ENCODE data around the gene USH2A. TPM values are rescaled to one million over a fixed set of nuclear protein-coding genes. Genes with fewer than 3 reads are reported as not detected.

USH2A gene
- total RNA-seq, 1 donor from 2014 or later = 0.02 TPM

DNA sequence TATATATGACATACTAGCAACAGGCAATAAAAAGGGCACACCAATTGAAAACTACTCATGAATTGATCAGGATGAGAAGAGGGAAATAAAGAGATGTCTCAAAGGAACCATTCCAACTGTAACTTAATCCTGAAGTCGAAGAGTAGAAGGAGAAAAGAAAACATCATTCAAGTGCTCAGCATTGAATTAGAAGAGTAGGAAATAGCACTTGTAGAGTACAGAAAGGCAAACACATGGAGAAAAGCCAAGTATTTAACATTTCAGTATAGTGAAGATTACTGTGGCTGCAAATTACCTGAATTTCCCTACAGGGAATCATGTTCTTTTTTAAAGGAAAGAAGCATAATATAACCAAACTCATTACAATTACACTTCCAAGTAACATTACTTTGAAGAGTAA is 651.1 kb downstream of the USH2A start:
- H3K9me3 ChIP-seq (ENCODE audit: insufficient read depth, low read depth, low read length) = no peaks in the 10 kb centered on the region
- no peaks in the 10 kb centered on the region for H3K4me1 ChIP-seq (ENCODE audit: insufficient read depth, low read length)
- TF ChIP-seq, protein P1, sequence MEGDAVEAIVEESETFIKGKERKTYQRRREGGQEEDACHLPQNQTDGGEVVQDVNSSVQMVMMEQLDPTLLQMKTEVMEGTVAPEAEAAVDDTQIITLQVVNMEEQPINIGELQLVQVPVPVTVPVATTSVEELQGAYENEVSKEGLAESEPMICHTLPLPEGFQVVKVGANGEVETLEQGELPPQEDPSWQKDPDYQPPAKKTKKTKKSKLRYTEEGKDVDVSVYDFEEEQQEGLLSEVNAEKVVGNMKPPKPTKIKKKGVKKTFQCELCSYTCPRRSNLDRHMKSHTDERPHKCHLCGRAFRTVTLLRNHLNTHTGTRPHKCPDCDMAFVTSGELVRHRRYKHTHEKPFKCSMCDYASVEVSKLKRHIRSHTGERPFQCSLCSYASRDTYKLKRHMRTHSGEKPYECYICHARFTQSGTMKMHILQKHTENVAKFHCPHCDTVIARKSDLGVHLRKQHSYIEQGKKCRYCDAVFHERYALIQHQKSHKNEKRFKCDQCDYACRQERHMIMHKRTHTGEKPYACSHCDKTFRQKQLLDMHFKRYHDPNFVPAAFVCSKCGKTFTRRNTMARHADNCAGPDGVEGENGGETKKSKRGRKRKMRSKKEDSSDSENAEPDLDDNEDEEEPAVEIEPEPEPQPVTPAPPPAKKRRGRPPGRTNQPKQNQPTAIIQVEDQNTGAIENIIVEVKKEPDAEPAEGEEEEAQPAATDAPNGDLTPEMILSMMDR (IDR thresholded peaks at IDR 0.05; ENCODE audit: insufficient read depth, low read depth, low read length) = no peak
- TF ChIP-seq EZH2 (IDR thresholded peaks at IDR 0.05; ENCODE audit: insufficient read depth, low read length) = no peak
- Mint-ChIP-seq H3K27ac (ENCODE audit: unreplicated experiment) (no peak overlapping the region), H3K4me1 (ENCODE audit: low read depth, unreplicated experiment) (no peaks in the 10 kb centered on the region), H3K27me3 (ENCODE audit: low read depth, unreplicated experiment) (no peaks in the 10 kb centered on the region), H3K4me3 (ENCODE audit: unreplicated experiment) (no peak overlapping the region), H3K9me3 (ENCODE audit: unreplicated experiment) (no peaks in the 10 kb centered on the region), H3K36me3 (ENCODE audit: low read depth, unreplicated experiment) (no peaks in the 10 kb centered on the region)
- no peak overlapping the region for H3K9ac ChIP-seq (ENCODE audit: low read length)
- no peaks in the 10 kb centered on the region for H3K79me2 ChIP-seq (ENCODE audit: insufficient read depth, low read length)
- H3K27me3 ChIP-seq (ENCODE audit: insufficient read depth, low read length) = no peaks in the 10 kb centered on the region
- H4K20me1 ChIP-seq (ENCODE audit: insufficient read depth, low read length) = no peaks in the 10 kb centered on the region
- no peak for DNase-seq (ENCODE audit: low read depth)
- no peak overlapping the region for H2AFZ ChIP-seq (ENCODE audit: low read depth, low read length)
- H3K27ac ChIP-seq (ENCODE audit: low read depth, low read length) = no peak overlapping the region
- H3K36me3 ChIP-seq (ENCODE audit: insufficient read depth, low read length) = no peaks in the 10 kb centered on the region
- H3K4me3 ChIP-seq (ENCODE audit: insufficient read depth, low read depth, low read length) = no peak overlapping the region
- FAIRE-seq = no peak
- H3K4me2 ChIP-seq (ENCODE audit: low read length) = no peak overlapping the region

DNA sequence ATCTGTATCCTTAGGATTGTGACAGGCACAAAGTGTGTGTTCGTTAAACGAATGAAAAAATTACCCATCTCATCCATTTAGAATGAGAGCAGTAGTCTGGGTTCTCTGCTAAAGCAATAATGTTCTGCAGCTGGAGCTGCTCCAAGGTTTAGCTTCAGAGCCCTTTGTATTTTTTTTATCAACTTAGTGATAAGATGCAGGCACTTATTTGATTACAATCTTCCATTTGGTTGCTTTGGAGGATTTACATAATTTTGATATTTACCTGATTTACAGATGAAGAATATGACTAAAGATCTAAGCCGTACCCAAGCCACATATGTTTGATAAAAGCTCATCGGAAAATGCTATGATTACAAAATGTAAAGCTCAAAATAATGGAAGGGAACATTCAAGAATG is 654.9 kb downstream of the USH2A start:
- Histone ChIP-seq H3K4me3 (ENCODE audit: insufficient read depth, low read depth, low read length) (no peak overlapping the region), H4K20me1 (ENCODE audit: insufficient read depth, low read length) (no peaks in the 10 kb centered on the region), H3K36me3 (ENCODE audit: insufficient read depth, low read length) (no peaks in the 10 kb centered on the region), H3K4me2 (ENCODE audit: low read length) (no peak overlapping the region), H2AFZ (ENCODE audit: low read depth, low read length) (no peak overlapping the region), H3K27me3 (ENCODE audit: insufficient read depth, low read length) (no peaks in the 10 kb centered on the region), H3K27ac (ENCODE audit: low read depth, low read length) (no peak overlapping the region), H3K4me1 (ENCODE audit: insufficient read depth, low read length) (no peaks in the 10 kb centered on the region), H3K9ac (ENCODE audit: low read length) (no peak overlapping the region), H3K79me2 (ENCODE audit: insufficient read depth, low read length) (no peaks in the 10 kb centered on the region), H3K9me3 (ENCODE audit: insufficient read depth, low read depth, low read length) (no peaks in the 10 kb centered on the region)
- Mint-ChIP-seq H3K9me3 (ENCODE audit: unreplicated experiment) (no peaks in the 10 kb centered on the region), H3K4me3 (ENCODE audit: unreplicated experiment) (no peak overlapping the region), H3K4me1 (ENCODE audit: low read depth, unreplicated experiment) (no peaks in the 10 kb centered on the region), H3K27me3 (ENCODE audit: low read depth, unreplicated experiment) (no peaks in the 10 kb centered on the region), H3K36me3 (ENCODE audit: low read depth, unreplicated experiment) (no peaks in the 10 kb centered on the region), H3K27ac (ENCODE audit: unreplicated experiment) (no peak overlapping the region)
- no peak for TF ChIP-seq EZH2 (IDR thresholded peaks at IDR 0.05; ENCODE audit: insufficient read depth, low read length)
- TF ChIP-seq, protein P1 (IDR thresholded peaks at IDR 0.05; ENCODE audit: insufficient read depth, low read depth, low read length) = no peak
- DNase-seq (ENCODE audit: low read depth) (no peak), FAIRE-seq (no peak)

DNA sequence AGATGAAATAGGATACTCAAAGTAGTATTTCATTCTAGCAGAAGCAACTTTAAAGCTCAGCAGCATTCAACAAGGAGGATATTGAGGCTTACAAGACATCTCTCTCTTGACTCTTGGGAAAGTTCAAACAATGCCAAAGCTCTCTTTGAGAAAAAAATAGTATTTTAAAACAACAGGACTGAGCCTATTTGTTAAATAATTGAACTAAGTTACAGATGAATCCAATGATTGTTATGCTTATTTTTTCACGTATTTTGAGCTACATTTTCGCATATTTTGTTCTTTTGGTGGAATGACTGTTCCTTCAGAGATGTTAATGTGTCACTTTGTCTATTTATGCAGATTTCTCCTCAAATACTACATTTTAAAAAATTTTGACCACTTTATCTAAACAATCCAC is 655.5 kb downstream of the USH2A start:
- no peak for FAIRE-seq
- Histone ChIP-seq H3K27ac (ENCODE audit: low read depth, low read length) (no peak overlapping the region), H3K79me2 (ENCODE audit: insufficient read depth, low read length) (no peaks in the 10 kb centered on the region), H3K4me1 (ENCODE audit: insufficient read depth, low read length) (no peaks in the 10 kb centered on the region), H2AFZ (ENCODE audit: low read depth, low read length) (no peak overlapping the region), H3K9ac (ENCODE audit: low read length) (no peak overlapping the region), H3K36me3 (ENCODE audit: insufficient read depth, low read length) (no peaks in the 10 kb centered on the region), H3K27me3 (ENCODE audit: insufficient read depth, low read length) (no peaks in the 10 kb centered on the region), H3K4me3 (ENCODE audit: insufficient read depth, low read depth, low read length) (no peak overlapping the region), H4K20me1 (ENCODE audit: insufficient read depth, low read length) (no peaks in the 10 kb centered on the region), H3K9me3 (ENCODE audit: insufficient read depth, low read depth, low read length) (no peaks in the 10 kb centered on the region), H3K4me2 (ENCODE audit: low read length) (no peak overlapping the region)
- Mint-ChIP-seq H3K36me3 (ENCODE audit: low read depth, unreplicated experiment) (no peaks in the 10 kb centered on the region), H3K27me3 (ENCODE audit: low read depth, unreplicated experiment) (no peaks in the 10 kb centered on the region), H3K9me3 (ENCODE audit: unreplicated experiment) (no peaks in the 10 kb centered on the region), H3K27ac (ENCODE audit: unreplicated experiment) (no peak overlapping the region), H3K4me3 (ENCODE audit: unreplicated experiment) (no peak overlapping the region), H3K4me1 (ENCODE audit: low read depth, unreplicated experiment) (no peaks in the 10 kb centered on the region)
- TF ChIP-seq EZH2 (IDR thresholded peaks at IDR 0.05; ENCODE audit: insufficient read depth, low read length) = no peak
- TF ChIP-seq, protein P1 (IDR thresholded peaks at IDR 0.05; ENCODE audit: insufficient read depth, low read depth, low read length) = no peak
- DNase-seq (ENCODE audit: low read depth) = no peak
